ENCODE data around the gene SDSL. TPM values are rescaled to one million over a fixed set of nuclear protein-coding genes. Genes with fewer than 3 reads are reported as not detected.

The SDSL gene
- total RNA-seq, 2 donors from 2014 or later = 6.2 to 8.5 TPM

DNA sequence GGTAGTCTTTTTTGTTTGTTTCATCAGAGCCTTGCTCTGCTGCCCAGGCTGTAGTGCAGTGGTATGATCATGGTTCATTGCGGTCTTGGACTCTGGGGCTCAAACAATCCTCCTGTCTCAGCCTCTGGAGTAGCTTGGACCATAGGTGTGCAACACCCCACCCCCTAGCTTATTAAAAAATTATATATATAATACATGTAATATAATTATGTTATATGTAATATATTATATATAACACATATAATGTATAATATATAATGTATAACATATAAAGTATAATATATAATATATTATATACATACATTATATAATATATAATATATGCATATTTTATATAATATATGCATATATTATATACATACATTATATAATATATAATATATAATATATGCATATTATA lies 27.7 kb downstream of the SDSL start:
- no peaks in the 10 kb centered on the region for H3K9me3 ChIP-seq
- TF ChIP-seq, protein P1, sequence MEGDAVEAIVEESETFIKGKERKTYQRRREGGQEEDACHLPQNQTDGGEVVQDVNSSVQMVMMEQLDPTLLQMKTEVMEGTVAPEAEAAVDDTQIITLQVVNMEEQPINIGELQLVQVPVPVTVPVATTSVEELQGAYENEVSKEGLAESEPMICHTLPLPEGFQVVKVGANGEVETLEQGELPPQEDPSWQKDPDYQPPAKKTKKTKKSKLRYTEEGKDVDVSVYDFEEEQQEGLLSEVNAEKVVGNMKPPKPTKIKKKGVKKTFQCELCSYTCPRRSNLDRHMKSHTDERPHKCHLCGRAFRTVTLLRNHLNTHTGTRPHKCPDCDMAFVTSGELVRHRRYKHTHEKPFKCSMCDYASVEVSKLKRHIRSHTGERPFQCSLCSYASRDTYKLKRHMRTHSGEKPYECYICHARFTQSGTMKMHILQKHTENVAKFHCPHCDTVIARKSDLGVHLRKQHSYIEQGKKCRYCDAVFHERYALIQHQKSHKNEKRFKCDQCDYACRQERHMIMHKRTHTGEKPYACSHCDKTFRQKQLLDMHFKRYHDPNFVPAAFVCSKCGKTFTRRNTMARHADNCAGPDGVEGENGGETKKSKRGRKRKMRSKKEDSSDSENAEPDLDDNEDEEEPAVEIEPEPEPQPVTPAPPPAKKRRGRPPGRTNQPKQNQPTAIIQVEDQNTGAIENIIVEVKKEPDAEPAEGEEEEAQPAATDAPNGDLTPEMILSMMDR (IDR thresholded peaks at IDR 0.05) = no peak
- TF ChIP-seq POLR2A (IDR thresholded peaks at IDR 0.05) = no peak
- TF ChIP-seq POLR2AphosphoS5 (IDR thresholded peaks at IDR 0.05) = no peak
- H3K4me3 ChIP-seq = no peak overlapping the region
- DNase-seq (ENCODE audit: low spot score) = no peak
- H3K27ac ChIP-seq = no peak overlapping the region
- H3K27me3 ChIP-seq (replicated peaks; ENCODE audit: insufficient read depth) = no peaks in the 10 kb centered on the region
- 95% methylated on average over 1 of the region's 1 CpG for WGBS
- intact Hi-C loops (cut with DNase I) = no loop called here
- H3K4me1 ChIP-seq (replicated peaks) = no peaks in the 10 kb centered on the region
- no peaks in the 10 kb centered on the region for H3K36me3 ChIP-seq

DNA sequence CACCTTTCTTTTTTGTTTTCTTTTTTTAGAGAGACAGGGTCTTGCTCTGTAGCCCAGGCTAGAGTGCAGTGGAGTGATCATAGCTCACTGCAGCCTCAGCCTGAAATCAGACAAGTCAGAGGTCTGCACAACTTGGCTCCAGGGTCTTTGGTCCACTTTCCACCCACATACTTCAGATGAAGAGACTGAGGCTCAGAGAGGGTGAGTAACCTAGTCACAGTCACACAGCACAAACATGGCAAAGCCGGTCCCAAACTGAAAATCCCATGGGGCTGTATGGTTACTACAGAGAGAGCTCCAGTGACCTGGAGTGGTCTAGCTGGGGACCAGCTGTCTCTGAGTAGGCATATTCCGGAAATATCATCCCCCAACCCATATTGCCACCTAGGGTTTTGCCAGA lies 30.3 kb downstream of the SDSL start:
- intact Hi-C loops (cut with DNase I) = no loop called here
- Histone ChIP-seq H3K4me3 (no peak overlapping the region), H3K4me1 (replicated peaks) (no peaks in the 10 kb centered on the region), H3K27ac (no peak overlapping the region), H3K36me3 (no peaks in the 10 kb centered on the region), H3K9me3 (no peaks in the 10 kb centered on the region), H3K27me3 (replicated peaks; ENCODE audit: insufficient read depth) (no peaks in the 10 kb centered on the region)
- TF ChIP-seq, protein P1 (IDR thresholded peaks at IDR 0.05) = no peak
- TF ChIP-seq POLR2A (IDR thresholded peaks at IDR 0.05) = no peak
- TF ChIP-seq POLR2AphosphoS5 (IDR thresholded peaks at IDR 0.05) = no peak
- 96% methylated on average over 2 of the region's 2 CpGs for WGBS
- no peak for DNase-seq (ENCODE audit: low spot score)

DNA sequence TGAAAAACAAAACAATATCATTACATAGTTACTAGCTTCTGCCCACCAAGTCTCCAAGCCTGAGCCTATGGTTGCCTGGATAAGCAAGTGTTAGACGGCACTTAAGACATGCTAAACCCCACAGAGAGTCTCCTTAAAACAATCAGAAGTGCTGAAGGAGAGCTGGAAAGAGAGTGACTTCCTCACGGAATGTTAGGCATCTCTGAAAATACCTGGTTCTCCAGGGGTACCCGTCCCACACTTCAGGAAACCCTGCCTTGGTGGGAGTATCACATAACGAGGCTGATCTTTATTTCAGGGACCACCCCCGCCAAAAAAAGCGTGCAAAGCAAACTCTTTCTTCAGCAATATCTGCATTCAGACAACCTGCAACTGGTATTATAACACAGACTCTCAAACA lies 31.1 kb downstream of the SDSL start:
- Histone ChIP-seq H3K4me1 (replicated peaks) (no peaks in the 10 kb centered on the region), H3K36me3 (no peaks in the 10 kb centered on the region), H3K27ac (no peak overlapping the region), H3K27me3 (replicated peaks; ENCODE audit: insufficient read depth) (no peaks in the 10 kb centered on the region), H3K9me3 (no peaks in the 10 kb centered on the region), H3K4me3 (no peak overlapping the region)
- no peak for DNase-seq (ENCODE audit: low spot score)
- 24% methylated on average over 6 of the region's 6 CpGs for WGBS
- intact Hi-C loops (cut with DNase I) = no loop called here
- TF ChIP-seq POLR2A (IDR thresholded peaks at IDR 0.05) (no peak), POLR2AphosphoS5 (IDR thresholded peaks at IDR 0.05) (no peak)
- TF ChIP-seq, protein P1 (IDR thresholded peaks at IDR 0.05) = no peak

GRCh38 chr12:113456199-113456598 lies 34.0 kb downstream of the SDSL start:
- no peak overlapping the region for H3K4me3 ChIP-seq
- H3K27ac ChIP-seq = no peak overlapping the region
- no peaks in the 10 kb centered on the region for H3K36me3 ChIP-seq
- intact Hi-C loops (cut with DNase I) = no loop called here
- H3K9me3 ChIP-seq = no peaks in the 10 kb centered on the region
- peaks cover 8% of the 10 kb centered on the region for H3K27me3 ChIP-seq (replicated peaks; ENCODE audit: insufficient read depth)
- no peak for DNase-seq (ENCODE audit: low spot score)
- 59% methylated on average over 2 of the region's 2 CpGs for WGBS
- no peak for TF ChIP-seq POLR2A (IDR thresholded peaks at IDR 0.05)
- TF ChIP-seq POLR2AphosphoS5 (IDR thresholded peaks at IDR 0.05) = no peak
- TF ChIP-seq, protein P1 (IDR thresholded peaks at IDR 0.05) = no peak
- H3K4me1 ChIP-seq (replicated peaks) = no peaks in the 10 kb centered on the region

DNA sequence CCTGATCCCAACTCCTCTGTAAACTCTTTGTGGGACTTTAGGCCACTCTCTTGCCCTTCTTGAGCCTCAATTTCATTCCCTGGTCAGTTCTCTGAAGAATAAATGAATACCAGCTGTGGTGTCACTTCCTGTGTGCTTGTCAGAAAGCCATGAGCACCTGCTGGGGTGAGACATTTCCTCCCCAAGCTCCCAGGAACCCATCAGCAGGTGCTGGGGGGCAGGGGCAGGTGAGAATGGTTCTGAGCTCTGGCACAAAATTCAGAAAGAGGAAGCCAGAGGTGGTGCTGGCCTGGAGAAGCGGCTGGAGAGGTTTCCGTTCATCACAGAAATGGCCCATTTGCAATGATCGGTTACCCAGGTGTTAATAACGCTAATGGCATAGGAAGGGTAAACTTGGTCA lies 34.6 kb downstream of the SDSL start:
- intact Hi-C loops (cut with DNase I) = no loop called here
- Histone ChIP-seq H3K4me1 (replicated peaks) (no peaks in the 10 kb centered on the region), H3K36me3 (no peaks in the 10 kb centered on the region), H3K9me3 (no peaks in the 10 kb centered on the region), H3K4me3 (no peak overlapping the region), H3K27me3 (replicated peaks; ENCODE audit: insufficient read depth) (peaks cover 8% of the 10 kb centered on the region), H3K27ac (no peak overlapping the region)
- DNase-seq (ENCODE audit: low spot score) = no peak
- WGBS = 54% methylated on average over 4 of the region's 4 CpGs
- TF ChIP-seq POLR2A (IDR thresholded peaks at IDR 0.05) (no peak), POLR2AphosphoS5 (IDR thresholded peaks at IDR 0.05) (no peak)
- TF ChIP-seq, protein P1 (IDR thresholded peaks at IDR 0.05) = no peak
